GM18520 (cell line): ENCODE measurements around the gene ZC3H12D.

ENCODE experiments used
- ATAC-seq: cut with Tn5 transposase; IDR thresholded peaks from one replicate; pipeline ENCODE4 v1.9.1; 2021; ENCODE audit not compliant: unreplicated experiment

Gene ZC3H12D

DNA sequence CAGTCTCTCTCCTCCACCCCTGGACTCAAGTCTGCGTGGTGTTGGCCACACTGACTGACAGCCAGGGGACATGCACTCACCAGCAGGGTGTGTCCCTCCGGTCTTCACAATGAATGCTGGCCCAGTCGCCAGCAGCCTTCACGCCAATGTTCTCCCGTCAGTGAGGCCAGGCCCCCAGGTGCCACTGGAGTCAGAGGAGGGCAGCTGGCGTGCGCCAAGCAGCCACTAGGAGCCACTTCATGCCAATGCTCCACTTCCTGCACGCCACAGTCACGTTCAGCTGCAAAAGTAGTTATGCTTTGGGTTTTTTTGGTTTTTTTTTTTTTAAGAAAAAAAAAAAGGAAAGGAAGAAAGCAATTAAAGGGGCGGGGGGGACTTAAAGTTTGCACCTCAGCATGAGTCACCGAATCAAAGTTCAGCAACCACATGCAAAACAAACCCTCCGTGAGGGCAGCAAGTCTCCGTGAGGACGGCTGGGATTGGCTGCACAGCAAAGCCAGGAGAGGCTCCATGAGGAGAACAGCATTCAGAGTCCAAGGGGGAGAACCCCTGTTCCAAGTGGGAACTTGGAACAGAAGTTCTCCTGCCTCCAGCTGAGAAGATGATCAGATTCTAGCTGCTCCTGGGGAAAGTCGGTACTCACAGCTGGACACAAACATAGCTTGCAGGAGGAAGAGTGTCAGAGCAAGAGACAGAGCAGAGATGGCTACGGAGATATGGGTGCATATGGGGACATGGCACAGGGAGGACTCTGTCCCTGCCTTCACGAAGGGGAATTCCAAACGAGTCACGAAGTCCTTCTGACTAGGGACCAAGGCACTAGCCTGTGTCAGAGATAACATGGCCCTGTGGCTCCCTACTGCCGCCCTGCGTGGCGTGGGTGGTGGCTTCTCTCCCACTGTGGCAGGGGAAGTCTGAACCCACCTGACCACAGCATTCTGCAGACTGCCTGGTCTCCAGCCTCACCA is at the start of gene ZC3H12D:
Gene ZC3H12D, minus strand, starts transcription at position 282 of the 968 bp plus-strand sequence. CDS start 10,471 bp downstream, outside the sequence.
- peak; percentile 30 for ATAC-seq

- no peak for ATAC-seq
These were observed 44.8 kb upstream of the ZC3H12D start for GRCh38 chr6:149529650-149530049.

DNA sequence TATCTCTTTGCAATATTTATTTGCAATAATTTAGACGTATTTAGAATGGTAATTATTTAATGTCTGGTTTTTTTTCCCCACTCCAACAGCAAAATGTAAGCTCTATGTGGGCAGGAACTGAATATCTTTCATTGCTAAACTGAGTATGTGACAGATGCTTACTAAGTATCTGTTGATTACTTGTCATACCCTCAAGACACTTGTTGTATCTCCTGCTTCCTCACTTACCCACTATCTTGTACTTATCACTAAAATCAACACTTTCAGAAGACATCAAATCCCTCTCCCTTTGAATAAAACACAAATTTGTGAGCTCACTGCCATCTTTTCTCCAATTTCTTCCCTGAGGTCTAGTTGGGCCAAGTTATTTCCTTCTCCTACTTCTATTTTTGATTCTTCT is 30.7 kb upstream of the ZC3H12D start:
- no peak for ATAC-seq

GRCh38 chr6:149513915-149514314 is 29.1 kb upstream of the ZC3H12D start:
- no peak for ATAC-seq

DNA sequence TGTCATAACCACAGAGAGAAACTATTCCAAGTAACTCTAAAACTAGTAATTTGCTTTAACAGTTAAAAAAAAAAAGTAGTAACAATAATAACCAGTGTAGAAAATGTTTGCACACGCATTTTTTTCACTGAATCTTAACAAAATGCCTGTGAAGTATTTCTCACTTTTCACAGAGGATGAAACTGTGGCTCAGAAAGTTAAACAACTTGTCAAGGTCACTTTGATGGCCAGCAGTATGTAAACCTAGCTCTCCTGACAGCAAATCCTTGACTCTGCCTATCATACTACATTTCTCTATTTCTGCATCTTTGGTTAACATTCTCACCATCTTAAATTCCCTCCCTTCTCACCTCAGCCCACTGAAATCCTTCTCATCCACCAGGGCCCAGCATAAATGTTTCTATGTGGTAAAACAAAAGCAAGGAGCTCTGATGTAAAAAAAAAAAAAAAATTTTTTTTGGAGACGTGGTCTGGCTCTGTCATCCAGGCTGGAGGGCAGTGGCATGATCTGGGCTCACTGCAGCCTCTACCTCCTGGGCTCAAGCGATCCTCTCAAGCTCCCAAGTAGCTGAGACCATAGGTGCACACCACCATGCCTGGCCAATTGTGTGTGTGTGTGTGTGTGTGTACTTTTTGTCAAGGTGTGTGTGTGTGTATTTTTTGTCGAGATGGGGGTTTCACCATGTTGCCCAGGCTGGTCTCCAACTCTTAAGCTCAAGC is 26.1 kb upstream of the ZC3H12D start:
- ATAC-seq = no peak

GRCh38 chr6:149508485-149508884 is 23.7 kb upstream of the ZC3H12D start:
- ATAC-seq = no peak

GRCh38 chr6:149503872-149504271 is 19.1 kb upstream of the ZC3H12D start:
- ATAC-seq = no peak

DNA sequence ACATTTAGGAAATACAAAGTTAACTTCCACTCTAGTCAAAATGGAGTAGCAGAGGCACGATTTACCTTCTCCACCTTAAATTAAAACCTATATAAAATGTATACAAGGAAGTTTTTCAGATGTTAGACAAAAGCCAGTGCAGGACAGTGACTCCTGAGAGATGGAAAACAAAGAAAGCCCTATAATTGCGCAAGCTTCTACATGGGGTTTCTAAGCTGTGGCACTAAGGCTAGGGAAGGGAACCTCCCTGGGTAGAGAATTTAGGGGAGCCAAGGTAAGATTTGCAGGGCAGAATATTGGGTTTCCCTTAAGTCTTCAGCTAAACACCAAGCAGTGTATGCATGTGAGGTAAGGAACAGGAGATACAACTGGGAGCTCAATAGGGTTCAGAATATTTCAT is 18.5 kb upstream of the ZC3H12D start:
- ATAC-seq = no peak

DNA sequence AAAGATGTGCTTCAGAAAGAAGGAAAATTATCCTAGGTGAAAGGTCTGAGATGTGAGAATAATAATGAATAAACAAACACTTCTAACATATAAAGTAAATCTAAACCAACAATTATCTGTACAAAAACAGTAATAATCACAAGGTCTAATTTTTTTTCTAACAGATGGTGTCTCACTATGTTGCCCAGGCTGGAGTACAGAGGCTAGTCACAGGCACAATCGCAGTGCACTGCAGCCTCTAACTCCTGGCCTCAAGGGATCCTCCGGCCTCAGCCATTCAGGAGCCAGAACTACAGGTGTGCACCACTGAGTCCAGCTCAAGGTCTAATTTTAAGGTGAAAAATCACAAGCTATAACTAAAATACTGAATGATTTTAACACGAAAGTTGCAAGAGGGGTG is 17.0 kb upstream of the ZC3H12D start:
- no peak for ATAC-seq

DNA sequence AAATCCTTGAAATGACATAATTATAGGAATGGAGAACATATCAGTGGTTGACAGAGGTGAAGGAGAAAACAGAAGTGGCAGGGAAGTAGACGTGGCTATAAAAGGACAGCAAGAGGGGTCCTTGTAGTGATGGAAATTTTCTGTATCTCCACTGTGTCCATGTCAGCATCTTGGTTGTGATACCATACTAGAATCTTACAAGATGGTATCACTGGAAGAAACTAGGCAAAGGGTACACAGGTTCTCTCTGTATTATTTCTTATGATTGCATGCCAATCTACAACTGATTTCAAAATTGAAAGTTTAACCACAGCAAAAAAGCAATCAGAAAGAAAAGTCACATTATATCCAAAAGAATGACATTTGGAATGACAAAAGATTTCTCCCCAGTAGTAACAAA is 16.4 kb upstream of the ZC3H12D start:
- no peak for ATAC-seq

DNA sequence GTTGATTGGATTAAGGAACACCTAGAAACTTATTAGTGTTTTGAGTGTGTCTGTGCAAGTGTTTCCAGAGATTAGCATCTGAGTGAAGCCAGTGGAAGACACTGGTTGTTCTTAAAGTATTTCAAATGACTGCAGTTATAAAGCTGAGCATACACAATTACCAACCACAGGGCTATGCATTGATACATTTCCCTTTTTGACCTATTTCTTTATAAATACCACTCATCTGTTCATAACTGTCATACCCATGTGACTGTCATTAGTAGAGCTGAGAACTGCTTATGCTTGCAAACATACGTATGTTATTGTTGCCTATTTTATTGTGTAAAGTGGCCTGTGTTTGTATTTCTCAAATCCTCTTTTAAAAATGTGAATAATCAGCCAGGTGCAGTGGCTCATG is 15.3 kb upstream of the ZC3H12D start:
- ATAC-seq = no peak

DNA sequence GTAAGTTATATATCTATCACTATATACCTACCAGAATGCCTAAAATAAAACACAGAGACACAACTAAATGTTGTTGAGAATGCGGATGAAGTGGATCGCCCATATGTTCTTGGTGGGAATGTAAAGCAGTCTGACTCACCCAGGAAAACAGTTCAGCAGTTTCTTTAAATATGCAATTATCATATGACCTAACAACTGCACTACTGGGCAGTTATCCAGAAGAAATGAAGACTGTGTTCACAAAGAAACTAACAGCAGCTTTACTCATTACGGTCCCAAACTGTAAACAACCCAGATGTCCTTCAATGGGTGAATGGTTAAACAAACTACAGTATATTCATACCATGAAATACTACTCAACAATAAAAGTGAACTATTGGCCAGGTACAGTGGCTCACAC is 14.3 kb upstream of the ZC3H12D start:
- no peak for ATAC-seq

- ATAC-seq = no peak
These were observed 12.6 kb upstream of the ZC3H12D start for GRCh38 chr6:149497365-149497764.

- peak; percentile 32 for ATAC-seq
These were observed 11.8 kb upstream of the ZC3H12D start for GRCh38 chr6:149496597-149496996.

DNA sequence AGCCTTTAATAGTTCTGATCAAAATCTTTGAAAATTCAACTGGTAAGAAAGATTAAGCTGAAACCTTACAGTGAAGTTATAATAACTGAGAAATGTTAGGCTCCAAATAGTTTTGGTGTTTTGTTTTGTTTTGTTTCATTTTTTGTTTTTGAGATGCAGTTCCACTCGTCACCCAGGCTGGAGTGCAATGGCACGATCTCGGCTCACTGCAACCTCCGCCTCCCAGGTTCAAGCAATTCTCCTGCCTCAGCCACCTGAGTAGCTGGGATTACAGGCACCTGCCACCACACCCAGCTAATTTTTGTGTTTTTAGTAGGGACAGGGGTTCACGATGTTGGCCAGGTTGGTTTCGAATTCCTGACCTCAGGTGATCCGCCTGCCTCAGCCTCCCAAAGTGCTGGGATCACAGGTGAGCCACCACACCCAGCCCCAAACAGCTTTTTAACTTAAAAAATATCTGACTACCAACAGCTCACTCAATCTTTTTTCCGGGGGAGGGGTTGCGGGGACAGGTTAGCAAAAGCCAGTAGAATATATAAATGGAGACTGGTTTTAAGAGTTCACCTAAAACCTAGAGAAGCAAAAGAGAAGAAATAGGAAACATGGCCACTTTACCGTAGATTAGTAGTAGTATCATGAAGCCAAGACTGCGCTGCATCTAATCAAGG is 10.7 kb upstream of the ZC3H12D start:
- peak; percentile 2 for ATAC-seq

- ATAC-seq = peak; percentile 77
These were observed 10.0 kb upstream of the ZC3H12D start for GRCh38 chr6:149494810-149495209.

- ATAC-seq = no peak
These were observed 9.0 kb upstream of the ZC3H12D start for GRCh38 chr6:149493761-149494320.

DNA sequence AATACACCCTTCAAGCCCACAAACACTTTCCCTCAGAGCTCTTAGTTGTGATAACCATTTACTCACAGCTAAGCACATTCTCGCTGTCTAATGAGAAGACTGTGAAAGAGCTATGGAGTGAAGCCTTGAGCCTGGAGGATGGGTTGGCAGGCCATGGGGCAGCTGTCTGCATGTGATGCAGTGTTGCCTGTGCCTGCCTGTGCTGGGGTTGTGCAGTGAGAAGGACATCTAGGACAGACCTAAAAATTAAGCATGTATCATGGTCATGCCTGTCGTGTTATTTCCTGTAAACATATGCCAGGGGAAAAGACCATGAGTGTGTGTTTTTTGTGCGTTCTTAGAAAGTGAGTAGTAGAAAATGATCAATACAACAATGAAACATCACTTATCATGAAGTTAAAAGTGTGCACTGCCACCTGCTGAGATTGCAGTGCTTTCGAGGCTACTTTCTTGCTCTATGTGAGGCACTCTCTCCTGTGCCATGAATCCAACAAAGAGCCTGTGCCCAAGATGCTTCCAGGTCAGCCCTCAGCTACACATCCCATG is 8.1 kb upstream of the ZC3H12D start:
- ATAC-seq = no peak

GRCh38 chr6:149489967-149490366 is 5.2 kb upstream of the ZC3H12D start:
- ATAC-seq = no peak

- no peak for ATAC-seq
These were observed 4.0 kb upstream of the ZC3H12D start for GRCh38 chr6:149488815-149489214.

DNA sequence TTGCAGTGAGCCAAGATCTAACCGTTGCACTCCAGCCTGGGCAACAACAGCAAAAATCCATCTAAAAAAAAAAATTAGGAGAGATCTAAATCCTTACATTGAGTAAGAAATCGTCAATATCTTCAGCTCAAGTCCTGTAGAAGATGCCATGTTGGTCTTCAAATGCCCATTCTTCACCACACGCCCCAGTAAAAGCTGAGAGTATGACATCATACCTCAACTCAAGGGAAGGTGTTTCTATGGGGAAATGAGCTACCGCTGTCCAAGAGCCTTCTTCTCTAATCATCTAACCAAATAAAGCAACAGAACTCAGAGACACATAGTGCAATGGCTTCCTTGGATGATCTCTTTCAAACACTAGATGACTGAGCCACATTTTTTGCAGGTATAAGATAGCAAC is 2.5 kb upstream of the ZC3H12D start:
- no peak for ATAC-seq
